RWPE1 (cell line): Measurements from ENCODE around the gene PXDC1.

Experiments used
- CTCF ChIA-PET: fragments of 350-600 bp; sonication (Branson Sonifier 250); formaldehyde crosslinking; extraction: SDS; loops from one replicate; lab custom pipeline; 2021; lab: Yijun Ruan, JAX
- POLR2A ChIA-PET: fragments of 400-600 bp; formaldehyde crosslinking; extraction: SDS; loops from one replicate; lab custom pipeline; 2020; ENCODE audit warnings: antibody characterized with exemption; ENCODE audit not compliant: low non-redundant PET; lab: Yijun Ruan, JAX
- DNase-seq: peaks from one replicate; pipeline ENCODE4 v3.0.0; 2012; ENCODE audit warnings: low spot score
- H3K27ac ChIP-seq: fragments of 450-650 bp; 2 replicates; pipeline ENCODE4 v1.5.1; 2017
- TF ChIP-seq, protein P1 (sequence below): fragments of 450-650 bp; conservative IDR thresholded peaks from 2 replicates; pipeline ENCODE4 v1.5.1; 2017; ENCODE audit warnings: low read depth, mild to moderate bottlenecking

The PXDC1 gene

GRCh38 chr6:3737149-3737830 is 14.2 kb downstream of the PXDC1 start:
- POLR2A ChIA-PET = no interaction called here
- CTCF ChIA-PET = interaction anchor here (0.6 kb wide), 1 partner anchor 10 kb away, joined by 3 read pairs; no protein-coding TSS in a partner anchor
- no peak for DNase-seq
- TF ChIP-seq, protein P1, sequence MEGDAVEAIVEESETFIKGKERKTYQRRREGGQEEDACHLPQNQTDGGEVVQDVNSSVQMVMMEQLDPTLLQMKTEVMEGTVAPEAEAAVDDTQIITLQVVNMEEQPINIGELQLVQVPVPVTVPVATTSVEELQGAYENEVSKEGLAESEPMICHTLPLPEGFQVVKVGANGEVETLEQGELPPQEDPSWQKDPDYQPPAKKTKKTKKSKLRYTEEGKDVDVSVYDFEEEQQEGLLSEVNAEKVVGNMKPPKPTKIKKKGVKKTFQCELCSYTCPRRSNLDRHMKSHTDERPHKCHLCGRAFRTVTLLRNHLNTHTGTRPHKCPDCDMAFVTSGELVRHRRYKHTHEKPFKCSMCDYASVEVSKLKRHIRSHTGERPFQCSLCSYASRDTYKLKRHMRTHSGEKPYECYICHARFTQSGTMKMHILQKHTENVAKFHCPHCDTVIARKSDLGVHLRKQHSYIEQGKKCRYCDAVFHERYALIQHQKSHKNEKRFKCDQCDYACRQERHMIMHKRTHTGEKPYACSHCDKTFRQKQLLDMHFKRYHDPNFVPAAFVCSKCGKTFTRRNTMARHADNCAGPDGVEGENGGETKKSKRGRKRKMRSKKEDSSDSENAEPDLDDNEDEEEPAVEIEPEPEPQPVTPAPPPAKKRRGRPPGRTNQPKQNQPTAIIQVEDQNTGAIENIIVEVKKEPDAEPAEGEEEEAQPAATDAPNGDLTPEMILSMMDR = no peak
- peak overlapping the region; percentile 16; the same call in 1 of the 2 replicates for H3K27ac ChIP-seq

DNA sequence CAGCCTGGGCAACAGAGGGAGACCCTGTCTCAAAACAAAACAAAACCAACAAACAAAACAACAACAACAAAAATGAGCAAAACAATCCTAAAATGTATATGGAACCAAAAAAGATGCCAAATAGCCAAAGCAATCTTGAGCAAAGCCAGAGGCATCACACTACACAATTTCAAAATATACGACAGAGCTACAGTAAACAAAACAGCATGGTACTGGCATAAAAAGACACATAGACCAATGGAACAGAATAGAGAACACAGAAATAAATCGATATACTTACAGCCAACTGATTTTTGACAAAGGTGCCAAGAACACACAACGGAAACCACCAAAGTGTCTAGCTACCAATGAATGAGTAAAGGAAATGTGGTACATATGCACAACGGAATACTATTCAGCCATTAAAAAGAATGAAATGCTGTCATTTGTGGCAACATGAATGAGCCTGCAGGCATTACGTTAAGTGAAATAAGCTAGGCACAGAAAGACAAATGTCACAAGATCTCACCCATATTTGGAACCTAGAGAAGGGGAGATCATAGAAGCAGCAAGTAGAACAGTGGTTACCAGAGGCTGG is 16.4 kb downstream of the PXDC1 start:
- TF ChIP-seq, protein P1 = no peak
- ChIA-PET POLR2A (no interaction called here), CTCF (interaction anchor here (0.5 to 0.6 kb wide), 2 partner anchors 113 to 314 kb away, joined by 3 read pairs; no protein-coding TSS in a partner anchor)
- DNase-seq = no peak
- no peak overlapping the region for H3K27ac ChIP-seq

DNA sequence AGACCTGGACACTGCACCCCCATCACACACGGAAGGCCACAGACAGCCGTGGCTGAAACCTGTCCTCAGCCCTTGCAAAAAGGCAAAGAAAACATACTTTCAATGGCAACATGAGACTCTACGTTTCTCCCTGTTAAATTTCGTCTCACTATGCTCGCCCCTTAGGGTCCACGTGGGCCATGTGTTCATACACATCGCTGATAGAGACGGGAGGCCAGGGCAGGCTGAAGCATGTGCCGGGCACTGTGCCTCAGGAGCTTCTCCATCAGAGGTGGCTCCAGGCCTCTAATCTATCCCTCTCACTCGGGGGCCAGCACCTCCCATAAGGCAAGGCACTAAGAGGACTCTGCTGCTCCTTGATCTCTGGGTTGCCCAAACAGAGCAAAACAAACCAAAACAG is 17.5 kb downstream of the PXDC1 start:
- peak overlapping the region; percentile 57 for H3K27ac ChIP-seq
- no peak for DNase-seq
- POLR2A ChIA-PET = no interaction called here
- TF ChIP-seq, protein P1 = no peak
- CTCF ChIA-PET = no interaction called here

GRCh38 chr6:3733321-3733925 is 18.1 kb downstream of the PXDC1 start:
- DNase-seq = no peak
- ChIA-PET CTCF (interaction anchor here (0.5 to 2.0 kb wide), 5 partner anchors 202 to 453 kb away, joined by 3 to 21 read pairs (median 3); no protein-coding TSS in a partner anchor), POLR2A (interaction anchor here (1.0 kb wide), 1 partner anchor 454 kb away, joined by 3 read pairs; no protein-coding TSS in a partner anchor)
- TF ChIP-seq, protein P1 = no peak
- peak overlapping the region; percentile 57 for H3K27ac ChIP-seq

- peak; percentile 68 for DNase-seq
- CTCF ChIA-PET = interaction anchor here (0.5 to 2.0 kb wide), 18 partner anchors 91 to 1823 kb away, joined by 3 to 21 read pairs (median 3); no protein-coding TSS in a partner anchor
- TF ChIP-seq, protein P1 = peak; percentile 95
- POLR2A ChIA-PET = interaction anchor here (0.8 to 1.0 kb wide), 2 partner anchors 138 to 453 kb away, joined by 3 read pairs; no protein-coding TSS in a partner anchor
- H3K27ac ChIP-seq = peak overlapping the region; percentile 57
Measured at GRCh38 chr6:3732345-3733141, 19.0 kb downstream of the PXDC1 start.
